DND-41 (cell line): Measurements from ENCODE around the gene AGO4.

Experiments
- EZH2 ChIP-seq: IDR thresholded peaks from 3 replicates; pipeline ENCODE4 v1.6.1; 2012; ENCODE audit warnings: borderline replicate concordance, low read depth, mild to moderate bottlenecking, moderate library complexity, low read length, inconsistent platforms; ENCODE audit not compliant: severe bottlenecking
- TF ChIP-seq, protein P1 (sequence below): IDR thresholded peaks from 2 replicates; pipeline ENCODE4 v1.5.1; 2012; ENCODE audit warnings: borderline replicate concordance, low read length, moderate library complexity, mild to moderate bottlenecking; ENCODE audit not compliant: poor library complexity, severe bottlenecking; ENCODE audit errors: extremely low read depth

DNA sequence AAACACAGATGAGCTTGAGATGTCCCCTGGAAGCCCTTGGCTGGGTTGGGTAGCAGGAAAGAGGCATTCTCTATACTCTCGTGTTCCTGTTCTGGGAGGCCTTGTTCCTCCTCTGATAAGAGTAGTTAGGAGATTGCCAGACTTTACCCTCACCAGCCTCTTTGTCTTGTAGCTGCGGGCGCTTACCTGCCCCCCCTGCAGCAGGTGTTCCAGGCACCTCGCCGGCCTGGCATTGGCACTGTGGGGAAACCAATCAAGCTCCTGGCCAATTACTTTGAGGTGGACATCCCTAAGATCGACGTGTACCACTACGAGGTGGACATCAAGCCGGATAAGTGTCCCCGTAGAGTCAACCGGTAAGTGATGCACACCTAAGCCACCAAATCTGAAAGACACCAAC, 80.4 kb downstream of the AGO4 start:
- TF ChIP-seq, protein P1, sequence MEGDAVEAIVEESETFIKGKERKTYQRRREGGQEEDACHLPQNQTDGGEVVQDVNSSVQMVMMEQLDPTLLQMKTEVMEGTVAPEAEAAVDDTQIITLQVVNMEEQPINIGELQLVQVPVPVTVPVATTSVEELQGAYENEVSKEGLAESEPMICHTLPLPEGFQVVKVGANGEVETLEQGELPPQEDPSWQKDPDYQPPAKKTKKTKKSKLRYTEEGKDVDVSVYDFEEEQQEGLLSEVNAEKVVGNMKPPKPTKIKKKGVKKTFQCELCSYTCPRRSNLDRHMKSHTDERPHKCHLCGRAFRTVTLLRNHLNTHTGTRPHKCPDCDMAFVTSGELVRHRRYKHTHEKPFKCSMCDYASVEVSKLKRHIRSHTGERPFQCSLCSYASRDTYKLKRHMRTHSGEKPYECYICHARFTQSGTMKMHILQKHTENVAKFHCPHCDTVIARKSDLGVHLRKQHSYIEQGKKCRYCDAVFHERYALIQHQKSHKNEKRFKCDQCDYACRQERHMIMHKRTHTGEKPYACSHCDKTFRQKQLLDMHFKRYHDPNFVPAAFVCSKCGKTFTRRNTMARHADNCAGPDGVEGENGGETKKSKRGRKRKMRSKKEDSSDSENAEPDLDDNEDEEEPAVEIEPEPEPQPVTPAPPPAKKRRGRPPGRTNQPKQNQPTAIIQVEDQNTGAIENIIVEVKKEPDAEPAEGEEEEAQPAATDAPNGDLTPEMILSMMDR: no peak
- no peak for TF ChIP-seq EZH2
